ENCODE data around the gene KCNJ15.

- TF ChIP-seq CTCF (IDR thresholded peaks at IDR 0.05) (no peak), EZH2 (IDR thresholded peaks at IDR 0.05; ENCODE audit: borderline replicate concordance, insufficient read depth, low read depth, low read length, poor library complexity, severe bottlenecking) (no peak)
These were observed 7.5 kb upstream of the KCNJ15 start for GRCh38 chr21:38249256-38249655.

All from B cell (primary cell).